H9 (cell line): Measurements from ENCODE around the gene RGP1. TPM values are rescaled to one million over a fixed set of nuclear protein-coding genes. Genes with fewer than 3 reads are reported as not detected.

ENCODE experiments used
- DNase-seq: peaks from one replicate; pipeline ENCODE4 v3.0.0-alpha.2; 2017
- H2AFZ ChIP-seq: one replicate; pipeline ENCODE4 v1.6.1; 2013; ENCODE audit warnings: mild to moderate bottlenecking, low read length, control low read depth, moderate library complexity
- H2AK5ac ChIP-seq: 2 replicates; pipeline ENCODE4 v1.6.1; 2013; ENCODE audit warnings: low read length, control low read depth, mixed read lengths; ENCODE audit not compliant: insufficient read length
- H2BK120ac ChIP-seq: one replicate; pipeline ENCODE4 v1.6.1; 2013; ENCODE audit warnings: low read depth, mild to moderate bottlenecking, low read length, control low read depth, inconsistent platforms; ENCODE audit not compliant: poor library complexity, severe bottlenecking
- H2BK12ac ChIP-seq: 2 replicates; pipeline ENCODE4 v1.6.1; 2013; ENCODE audit warnings: low read length, control low read depth, mixed read lengths, low read depth; ENCODE audit not compliant: insufficient read length
- H2BK15ac ChIP-seq: 2 replicates; pipeline ENCODE4 v1.6.1; 2013; ENCODE audit warnings: low read depth, low read length, control low read depth
- H2BK20ac ChIP-seq: one replicate; pipeline ENCODE4 v1.6.1; 2013; ENCODE audit warnings: low read depth, mild to moderate bottlenecking, low read length, control low read depth, inconsistent platforms; ENCODE audit not compliant: poor library complexity, severe bottlenecking
- H2BK5ac ChIP-seq: 2 replicates; pipeline ENCODE4 v1.6.1; 2013; ENCODE audit warnings: low read length, control low read depth, mixed read lengths; ENCODE audit not compliant: insufficient read length
- H3K14ac ChIP-seq: 2 replicates; pipeline ENCODE4 v1.6.1; 2013; ENCODE audit warnings: low read length, control low read depth; ENCODE audit not compliant: insufficient read depth
- H3K18ac ChIP-seq: 2 replicates; pipeline ENCODE4 v1.6.1; 2013; ENCODE audit warnings: low read depth, mild to moderate bottlenecking, mixed read lengths, low read length, control low read depth; ENCODE audit not compliant: insufficient read length
- H3K23ac ChIP-seq: 2 replicates; pipeline ENCODE4 v1.6.1; 2013; ENCODE audit warnings: low read length, control low read depth, mixed read lengths, low read depth; ENCODE audit not compliant: insufficient read length
- H3K23me2 ChIP-seq: 2 replicates; pipeline ENCODE4 v1.6.1; 2013; ENCODE audit warnings: low read depth, mild to moderate bottlenecking, mixed read lengths, low read length, control low read depth; ENCODE audit not compliant: insufficient read length, poor library complexity, severe bottlenecking
- H3K27ac ChIP-seq: 2 replicates; pipeline ENCODE4 v1.5.1; 2013; ENCODE audit warnings: low read length, control low read depth, mixed read lengths, low read depth; ENCODE audit not compliant: insufficient read length
- H3K27me3 ChIP-seq: 2 replicates; pipeline ENCODE4 v1.6.1; 2013; ENCODE audit warnings: low read length, control low read depth, inconsistent platforms; ENCODE audit not compliant: insufficient read depth
- H3K4ac ChIP-seq: 2 replicates; pipeline ENCODE4 v1.6.1; 2013; ENCODE audit warnings: low read depth, mild to moderate bottlenecking, control low read depth, inconsistent platforms, low read length, moderate library complexity
- H3K4me1 ChIP-seq: 2 replicates; pipeline ENCODE4 v1.6.1; 2013; ENCODE audit warnings: low read length, control low read depth, inconsistent platforms; ENCODE audit not compliant: insufficient read depth
- H3K4me2 ChIP-seq: 2 replicates; pipeline ENCODE4 v1.6.1; 2013; ENCODE audit warnings: low read length, control low read depth, mixed read lengths; ENCODE audit not compliant: insufficient read length, insufficient read depth
- H3K56ac ChIP-seq: 2 replicates; pipeline ENCODE4 v1.6.1; 2013; ENCODE audit warnings: low read depth, mild to moderate bottlenecking, mixed read lengths, low read length, control low read depth; ENCODE audit not compliant: insufficient read length
- H3K79me1 ChIP-seq: 2 replicates; pipeline ENCODE4 v1.6.1; 2013; ENCODE audit warnings: low read depth, mild to moderate bottlenecking, moderate library complexity, low read length, control low read depth, inconsistent platforms; ENCODE audit not compliant: insufficient read depth, poor library complexity, severe bottlenecking
- H3K79me2 ChIP-seq: 2 replicates; pipeline ENCODE4 v1.6.1; 2013; ENCODE audit warnings: low read length, control low read depth, inconsistent platforms; ENCODE audit not compliant: insufficient read depth
- H3K9ac ChIP-seq: 2 replicates; pipeline ENCODE4 v1.6.1; 2013; ENCODE audit warnings: low read length, control low read depth, mixed read lengths; ENCODE audit not compliant: insufficient read length; ENCODE audit errors: extremely low read depth
- H3K9me3 ChIP-seq: one replicate; pipeline ENCODE4 v1.6.1; 2013; ENCODE audit warnings: low read depth, low read length, inconsistent platforms; ENCODE audit not compliant: control insufficient read depth
- H3T11ph ChIP-seq: one replicate; pipeline ENCODE4 v1.6.1; 2013; ENCODE audit warnings: mild to moderate bottlenecking, low read length, control low read depth, inconsistent platforms
- H4K20me1 ChIP-seq: one replicate; pipeline ENCODE4 v1.6.1; 2013; ENCODE audit not compliant: control insufficient read depth, insufficient read length, insufficient read depth
- H4K5ac ChIP-seq: 2 replicates; pipeline ENCODE4 v1.6.1; 2013; ENCODE audit warnings: low read depth, mild to moderate bottlenecking, mixed read lengths, low read length, control low read depth; ENCODE audit not compliant: insufficient read length
- H4K8ac ChIP-seq: replicated peaks from 2 replicates; pipeline ENCODE4 v1.6.1; 2013; ENCODE audit warnings: low read length, control low read depth, mixed read lengths, low read depth; ENCODE audit not compliant: insufficient read length
- H4K91ac ChIP-seq: 2 replicates; pipeline ENCODE4 v1.6.1; 2013; ENCODE audit warnings: low read depth, mild to moderate bottlenecking, moderate library complexity, mixed read lengths, low read length, control low read depth; ENCODE audit not compliant: insufficient read length
- H3K27ac Mint-ChIP-seq, 3 experiments: 2 replicates in 2 of 3; 3 replicates in 1 of 3; pipeline ENCODE4 v1.8.0; 2020 to 2021; ENCODE audit warnings: mixed read lengths in 3 of 3, mild to moderate bottlenecking in 1 of 3, moderate library complexity in 1 of 3
- H3K27me3 Mint-ChIP-seq: 2 replicates; pipeline ENCODE4 v1.8.0; 2021; ENCODE audit warnings: low read depth, mild to moderate bottlenecking, moderate library complexity, mixed read lengths
- H3K36me3 Mint-ChIP-seq, 3 experiments: 2 replicates in 2 of 3; 3 replicates in 1 of 3; pipeline ENCODE4 v1.8.0; 2020 to 2021; ENCODE audit warnings: low read depth in 3 of 3, mixed read lengths in 3 of 3; ENCODE audit not compliant: insufficient read depth in 1 of 3
- H3K4me1 Mint-ChIP-seq, 2 experiments: 2 replicates each; pipeline ENCODE4 v1.8.0; 2020; ENCODE audit warnings: mixed read lengths in 2 of 2
- H3K4me3 Mint-ChIP-seq, 2 experiments: 2 replicates in 1 of 2; 3 replicates in 1 of 2; pipeline ENCODE4 v1.8.0; 2020 to 2021; ENCODE audit warnings: mild to moderate bottlenecking in 2 of 2, mixed read lengths in 2 of 2, moderate library complexity in 1 of 2
- H3K9me3 Mint-ChIP-seq, 2 experiments: 2 replicates in 1 of 2; 3 replicates in 1 of 2; pipeline ENCODE4 v1.8.0; 2020; ENCODE audit warnings: mild to moderate bottlenecking in 2 of 2, mixed read lengths in 2 of 2, moderate library complexity in 1 of 2
- WGBS: extraction: QIAGEN DNeasy Blood & Tissue Kit; methylation state at CpG from one replicate; pipeline ENCODE4 v1.1.7; 2013; ENCODE audit warnings: missing lambda C conversion rate, low lambda C conversion rate, mixed read lengths; ENCODE audit not compliant: insufficient read length; ENCODE audit errors: extremely low coverage; 5-methylcytosine and 5-hydroxymethylcytosine counted together
- total RNA-seq: library from RNA; stranded (reverse); gene quantifications from 2 replicates; pipeline ENCODE4 v1.2.1, GENCODE V29; 2021
- TF ChIP-seq, protein P1 (sequence below): fragments of 200-600 bp; sonication (generic); conservative IDR thresholded peaks from 3 replicates; pipeline ENCODE4 v1.8.0; 2021; ENCODE audit warnings: antibody characterized with exemption, mild to moderate bottlenecking

Gene RGP1
- total RNA-seq, 1 experiment from 2014 or later, result 25.7 TPM

DNA sequence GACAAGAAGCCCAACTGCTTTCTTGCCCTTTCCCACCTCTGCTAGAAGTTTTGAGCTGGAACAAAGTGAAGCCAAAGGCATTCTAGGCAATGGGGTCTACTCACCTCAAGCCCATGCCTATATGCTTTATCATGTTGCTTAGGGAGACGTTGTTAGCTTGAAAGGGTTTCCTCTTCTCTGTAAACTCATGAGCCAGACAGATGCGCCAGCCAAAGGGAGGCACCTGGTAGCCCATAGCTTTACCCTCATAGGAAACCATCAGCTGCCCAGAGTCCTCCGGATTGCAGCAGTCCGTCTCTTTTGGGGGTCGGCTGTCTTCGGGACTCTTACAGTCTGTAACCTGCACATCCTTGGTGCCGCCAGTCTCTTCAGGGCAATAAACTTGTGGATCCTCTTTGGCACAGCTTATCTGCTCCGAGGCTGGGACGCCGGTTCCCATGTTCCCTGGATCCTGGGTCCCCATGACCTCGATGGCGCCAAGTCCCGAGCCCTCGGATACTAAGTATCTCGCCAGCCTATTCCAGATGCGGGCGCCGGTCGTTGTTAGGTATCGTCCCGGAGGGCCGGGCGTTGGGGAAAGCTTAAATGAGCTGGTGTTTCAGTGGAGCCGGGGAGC lies 737 bp upstream of the RGP1 start:
- H3K27me3 Mint-ChIP-seq, result no peaks in the 10 kb centered on the region
- Histone ChIP-seq H2AFZ (no peak overlapping the region), H4K5ac (no peak overlapping the region), H3K79me1 (peaks cover 19% of the 10 kb centered on the region), H3K56ac (no peak overlapping the region), H3K14ac (no peak overlapping the region), H3K27me3 (no peaks in the 10 kb centered on the region), H4K20me1 (no peaks in the 10 kb centered on the region), H3K79me2 (peaks cover 21% of the 10 kb centered on the region), H3T11ph (no peak overlapping the region), H3K23me2 (peaks cover 18% of the 10 kb centered on the region), H3K27ac (no peak overlapping the region), H2BK15ac (no peak overlapping the region), H3K9ac (peak overlapping the region; percentile 79), H2AK5ac (no peak overlapping the region), H3K18ac (no peak overlapping the region), H3K23ac (no peak overlapping the region), H2BK120ac (no peak overlapping the region), H2BK20ac (no peak overlapping the region), H4K91ac (no peak overlapping the region), H2BK5ac (no peak overlapping the region), H3K4me1 (peaks cover 3% of the 10 kb centered on the region; the same call in 1 of the 2 replicates), H3K4ac (no peak overlapping the region), H4K8ac (no peak overlapping the region), H3K9me3 (no peaks in the 10 kb centered on the region), H2BK12ac (no peak overlapping the region), H3K4me2 (peak overlapping the region; percentile 98)
- TF ChIP-seq, protein P1, sequence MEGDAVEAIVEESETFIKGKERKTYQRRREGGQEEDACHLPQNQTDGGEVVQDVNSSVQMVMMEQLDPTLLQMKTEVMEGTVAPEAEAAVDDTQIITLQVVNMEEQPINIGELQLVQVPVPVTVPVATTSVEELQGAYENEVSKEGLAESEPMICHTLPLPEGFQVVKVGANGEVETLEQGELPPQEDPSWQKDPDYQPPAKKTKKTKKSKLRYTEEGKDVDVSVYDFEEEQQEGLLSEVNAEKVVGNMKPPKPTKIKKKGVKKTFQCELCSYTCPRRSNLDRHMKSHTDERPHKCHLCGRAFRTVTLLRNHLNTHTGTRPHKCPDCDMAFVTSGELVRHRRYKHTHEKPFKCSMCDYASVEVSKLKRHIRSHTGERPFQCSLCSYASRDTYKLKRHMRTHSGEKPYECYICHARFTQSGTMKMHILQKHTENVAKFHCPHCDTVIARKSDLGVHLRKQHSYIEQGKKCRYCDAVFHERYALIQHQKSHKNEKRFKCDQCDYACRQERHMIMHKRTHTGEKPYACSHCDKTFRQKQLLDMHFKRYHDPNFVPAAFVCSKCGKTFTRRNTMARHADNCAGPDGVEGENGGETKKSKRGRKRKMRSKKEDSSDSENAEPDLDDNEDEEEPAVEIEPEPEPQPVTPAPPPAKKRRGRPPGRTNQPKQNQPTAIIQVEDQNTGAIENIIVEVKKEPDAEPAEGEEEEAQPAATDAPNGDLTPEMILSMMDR, result no peak
- no peaks in the 10 kb centered on the region for H3K9me3 Mint-ChIP-seq
- no CpG with 5 or more reads among the region's 24 CpGs for WGBS
- peak overlapping the region in 2 of 3 experiments; percentile 91 to 95; a peak in 4 of 7 replicates for H3K27ac Mint-ChIP-seq
- peak overlapping the region; percentile 93 to 95 for H3K4me3 Mint-ChIP-seq
- H3K4me1 Mint-ChIP-seq, result peaks cover 28% of the 10 kb centered on the region in 2 experiments
- H3K36me3 Mint-ChIP-seq, result peaks cover 20 to 64% (median 57%) of the 10 kb centered on the region in 3 experiments; a peak in 6 of 7 replicates
- DNase-seq, result no peak
